NCI-H526 treated with DMSO at 0.1 percent for 48 hours (cell line): ENCODE measurements around the gene NAXD.
"Not testable (repeated sequence)": the region's sequence is repeated elsewhere in the genome, so short reads cannot be mapped to it uniquely, and the experiment has no call there.

ENCODE experiments used
- DNase-seq: peaks from one replicate; lab custom pipeline; 2025; lab: John Stamatoyannopoulos, UW

NAXD gene

DNA sequence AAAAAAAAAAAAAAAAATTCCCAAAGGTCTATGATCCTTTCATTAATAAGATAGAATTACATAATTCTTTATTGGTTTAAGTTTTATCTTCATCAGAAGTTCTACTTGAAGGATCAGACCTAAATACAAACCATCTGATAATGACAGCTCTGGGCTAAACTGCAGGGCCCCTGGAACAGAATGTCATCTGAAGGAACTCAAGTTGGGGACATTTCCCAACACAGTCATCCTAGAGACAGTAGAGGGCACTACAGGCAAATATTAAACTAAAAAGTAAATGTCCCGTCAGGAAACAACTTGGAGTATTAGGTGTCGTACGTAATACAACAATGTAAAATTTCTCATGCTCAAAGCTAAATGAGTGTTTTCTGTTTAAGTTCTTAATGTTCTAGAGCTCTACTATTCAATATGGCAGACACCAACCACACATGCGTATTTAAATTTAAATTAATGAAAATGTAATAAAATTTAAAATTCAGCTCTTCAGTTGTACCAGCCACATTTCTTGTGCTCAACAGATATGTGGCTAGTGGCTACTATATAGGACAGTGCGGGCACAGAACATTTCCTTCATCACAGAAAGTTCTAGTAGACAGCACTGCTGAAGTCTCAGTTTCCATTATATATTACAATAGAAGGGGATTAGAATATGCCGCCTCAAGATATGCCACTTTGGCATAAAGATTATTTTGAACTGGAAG, 21.8 kb upstream of the NAXD start:
- DNase-seq: peak; percentile 48

DNA sequence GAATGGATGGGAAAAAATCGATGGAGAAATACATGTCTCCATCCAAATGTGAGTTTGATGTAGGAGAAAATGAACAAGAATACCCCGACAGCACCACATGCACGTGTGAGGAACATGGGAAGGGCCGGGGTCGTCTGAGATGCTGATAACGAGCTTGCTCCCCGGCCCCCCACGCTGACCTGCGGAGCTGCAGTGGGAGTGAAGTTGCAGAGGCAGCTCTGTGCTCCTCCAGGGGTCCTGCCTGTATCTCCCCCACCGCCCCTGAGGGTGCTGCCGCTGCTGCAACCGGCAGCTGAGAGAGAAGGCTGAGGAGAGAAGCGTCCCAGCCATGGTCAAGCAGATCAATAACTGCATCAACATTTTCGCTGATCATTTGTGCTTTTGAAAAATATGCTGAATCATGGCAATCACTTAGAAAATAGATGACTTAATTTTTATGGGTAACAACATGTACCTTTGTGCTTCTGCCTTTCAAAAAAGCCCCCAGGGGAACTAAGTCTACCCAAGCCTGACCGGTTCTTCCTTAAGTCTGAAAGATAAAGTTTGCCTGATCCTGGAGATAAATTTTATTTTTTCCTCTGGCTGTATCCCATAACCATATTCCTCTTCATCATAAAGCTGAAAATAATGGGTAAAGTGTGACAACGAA, 18.2 kb upstream of the NAXD start:
- DNase-seq: no peak

GRCh38 chr13:110600261-110600819, 15.0 kb upstream of the NAXD start:
- no peak for DNase-seq

DNA sequence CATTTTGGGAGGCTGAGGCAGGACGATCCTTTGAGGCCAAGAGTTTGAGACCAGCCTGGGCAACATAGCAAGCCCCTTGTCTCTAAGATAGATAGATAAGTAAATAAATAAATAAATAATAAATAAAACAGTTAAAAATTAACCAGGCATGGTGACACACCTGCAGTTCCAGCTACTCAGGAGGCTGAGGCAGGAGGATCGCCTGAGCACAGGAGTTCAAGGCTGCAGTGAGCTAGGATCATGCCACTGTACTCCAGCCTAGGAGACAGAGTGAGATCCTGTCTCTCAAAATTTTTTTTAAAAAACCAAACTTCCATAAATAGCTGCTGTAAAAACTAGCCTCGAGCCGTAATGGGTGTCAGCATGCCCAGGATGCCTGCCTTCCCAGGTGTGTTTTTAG, 14.4 kb upstream of the NAXD start:
- DNase-seq: no peak

- no peak for DNase-seq
Measured at GRCh38 chr13:110605132-110605531, 10.2 kb upstream of the NAXD start.

DNA sequence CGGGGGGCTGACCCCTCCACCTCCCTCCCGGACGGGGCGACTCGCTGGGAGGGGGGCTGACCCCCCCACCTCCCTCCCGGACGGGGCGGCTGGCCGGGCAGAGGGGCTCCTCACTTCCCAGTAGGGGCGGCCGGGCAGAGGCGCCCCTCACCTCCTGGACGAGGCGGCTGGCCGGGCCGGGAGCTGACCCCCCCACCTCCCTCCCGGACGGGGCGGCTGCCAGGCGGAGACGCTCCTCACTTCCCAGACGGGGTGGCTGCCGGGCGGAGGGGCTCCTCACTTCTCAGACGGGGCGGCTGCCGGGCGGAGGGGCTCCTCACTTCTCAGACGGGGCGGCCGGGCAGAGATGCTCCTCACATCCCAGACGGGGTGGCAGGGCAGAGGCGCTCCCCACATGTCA, 9.1 kb upstream of the NAXD start:
- not testable (repeated sequence) for DNase-seq

- no peak for DNase-seq
Measured at GRCh38 chr13:110607675-110608224, 7.6 kb upstream of the NAXD start.

DNA sequence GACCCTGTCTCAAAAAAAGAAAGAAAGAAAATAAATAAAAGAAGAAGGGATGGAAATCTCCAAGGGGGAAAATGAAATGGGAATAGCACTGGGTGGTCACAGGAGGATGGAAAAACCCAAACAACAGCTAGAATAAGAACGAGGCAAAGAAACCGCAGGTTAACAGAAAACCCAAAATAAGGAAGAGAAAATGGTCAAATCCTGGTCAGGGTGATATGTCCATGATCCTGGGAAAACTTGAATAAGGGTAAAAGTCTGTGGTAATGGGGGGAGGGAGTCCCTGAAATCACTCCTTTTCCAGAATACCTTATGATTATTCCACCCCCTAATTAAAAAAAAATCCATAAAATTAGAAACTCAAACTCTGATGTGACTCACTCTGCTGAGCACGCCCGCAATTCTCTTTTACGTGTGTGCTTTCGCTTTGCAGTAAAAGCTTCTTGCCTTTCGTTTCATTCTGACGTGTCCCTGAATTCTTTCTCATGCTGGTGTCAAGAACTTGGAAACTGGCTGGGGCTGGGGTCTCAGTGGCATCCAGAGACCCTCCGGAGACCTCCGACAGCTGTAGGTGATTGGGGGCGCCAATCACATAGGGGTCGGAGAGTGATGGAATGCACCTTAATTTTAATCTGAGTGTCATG, 4.3 kb upstream of the NAXD start:
- no peak for DNase-seq

DNA sequence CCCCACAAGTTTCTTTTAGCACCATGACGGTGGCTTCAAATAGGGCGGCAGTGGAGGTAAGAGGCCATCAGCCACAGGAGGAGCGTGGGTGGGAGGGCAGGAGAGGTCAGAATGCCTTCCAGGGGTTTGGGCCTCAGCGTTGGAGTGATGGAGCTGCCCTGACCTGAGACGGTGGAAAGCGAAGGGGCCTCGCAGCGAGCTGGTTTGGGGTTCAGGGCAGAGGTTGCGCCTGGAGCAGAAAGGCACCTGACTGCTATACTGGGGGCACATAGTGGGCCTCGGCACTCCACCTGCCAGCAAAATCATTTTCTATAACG, 382 bp upstream of the NAXD start:
- DNase-seq: no peak

GRCh38 chr13:110616103-110617101, 1.1 kb downstream of the NAXD start:
- DNase-seq: no peak

DNA sequence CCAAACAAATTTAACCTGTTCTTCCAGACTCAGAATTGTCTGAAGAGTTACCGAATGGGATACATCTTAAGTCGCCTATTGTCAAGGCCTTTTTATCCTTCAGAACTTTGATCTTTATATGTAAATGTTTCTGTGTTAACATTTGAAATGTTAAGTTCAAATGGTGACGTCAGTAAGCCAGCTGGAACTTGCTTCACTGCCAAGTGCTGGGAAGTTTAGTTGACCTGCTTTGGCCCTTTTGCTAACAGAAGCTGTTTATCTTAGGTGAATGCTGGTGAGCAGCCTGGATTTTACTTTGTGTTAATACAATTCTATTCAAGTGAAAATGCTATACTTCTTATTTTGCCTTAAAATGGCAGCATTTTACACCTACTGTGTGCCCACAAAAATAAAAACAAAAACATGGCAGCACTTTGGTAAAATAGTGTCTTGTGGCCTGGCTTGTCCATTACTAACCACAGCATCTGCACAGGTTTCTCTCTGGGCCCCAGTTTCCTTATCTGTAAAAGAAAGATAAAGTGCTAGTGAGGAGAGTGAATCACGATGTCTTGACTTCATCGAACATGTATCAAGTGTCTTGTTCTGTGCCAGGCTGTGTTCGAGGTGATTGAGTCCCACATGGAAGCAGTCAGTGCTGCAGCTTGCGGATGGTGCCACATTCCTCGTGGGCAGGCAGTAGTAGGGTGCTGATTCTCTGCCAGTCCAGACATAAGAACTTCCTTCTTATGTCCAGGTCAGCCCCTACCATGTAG, 2.2 kb downstream of the NAXD start:
- no peak for DNase-seq

DNA sequence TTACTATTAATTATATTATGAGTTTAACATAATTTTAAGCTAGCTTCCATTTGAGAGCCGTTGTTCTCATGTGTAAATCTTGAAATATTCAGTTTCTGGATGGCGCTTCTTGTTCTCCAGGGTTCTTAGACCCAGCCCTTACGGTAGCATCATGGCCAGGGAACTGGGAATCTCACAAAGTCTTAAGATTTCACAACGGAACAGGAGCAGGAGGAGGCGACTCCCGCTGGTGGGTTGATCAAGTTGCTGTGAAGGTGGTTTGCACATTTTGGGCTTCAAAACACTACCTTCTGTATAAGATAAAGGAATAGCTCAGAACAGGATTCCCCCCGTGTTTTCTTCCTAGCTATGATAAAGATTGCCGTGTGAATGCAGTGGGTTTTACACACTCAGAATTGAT, 2.8 kb downstream of the NAXD start:
- DNase-seq: no peak

DNA sequence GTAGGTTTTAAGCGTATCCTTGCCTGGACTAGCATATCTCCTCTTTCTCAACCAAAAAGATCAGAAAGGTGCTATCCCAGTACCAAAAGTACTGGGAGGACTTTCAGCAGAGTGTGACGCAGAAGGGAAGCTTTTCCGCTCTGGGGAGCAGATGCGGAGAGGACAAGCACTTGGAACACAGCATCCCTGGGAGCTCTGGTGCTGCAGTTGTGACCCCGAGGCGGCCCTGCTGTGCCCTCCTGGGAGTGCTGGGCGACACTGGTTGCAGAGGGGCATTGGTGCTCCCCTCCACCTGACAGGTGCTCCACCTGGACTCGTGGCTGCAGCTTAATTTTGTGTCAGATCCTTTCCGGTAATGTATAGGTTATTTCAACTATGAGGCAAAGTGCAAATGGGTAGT, 3.4 kb downstream of the NAXD start:
- DNase-seq: no peak

DNA sequence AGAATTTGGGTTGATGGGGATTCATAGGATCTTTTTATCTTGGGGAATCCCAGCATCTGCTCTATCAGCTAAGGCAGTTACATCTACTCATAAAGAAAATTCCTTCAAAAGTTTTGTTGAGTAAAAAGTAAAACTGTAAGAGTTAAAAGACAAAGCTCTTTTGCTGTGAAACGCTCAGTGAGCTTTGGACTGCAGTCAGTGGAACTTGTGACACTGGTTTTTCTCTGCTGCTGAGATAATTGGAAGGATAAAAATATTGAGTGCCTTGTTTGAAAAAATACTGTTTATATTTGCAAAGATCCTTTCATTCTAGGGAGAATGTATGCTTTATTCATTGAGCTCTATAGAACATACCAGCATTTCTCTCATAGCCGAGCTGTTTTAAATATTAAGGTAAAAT, 5.3 kb downstream of the NAXD start:
- no peak for DNase-seq

DNA sequence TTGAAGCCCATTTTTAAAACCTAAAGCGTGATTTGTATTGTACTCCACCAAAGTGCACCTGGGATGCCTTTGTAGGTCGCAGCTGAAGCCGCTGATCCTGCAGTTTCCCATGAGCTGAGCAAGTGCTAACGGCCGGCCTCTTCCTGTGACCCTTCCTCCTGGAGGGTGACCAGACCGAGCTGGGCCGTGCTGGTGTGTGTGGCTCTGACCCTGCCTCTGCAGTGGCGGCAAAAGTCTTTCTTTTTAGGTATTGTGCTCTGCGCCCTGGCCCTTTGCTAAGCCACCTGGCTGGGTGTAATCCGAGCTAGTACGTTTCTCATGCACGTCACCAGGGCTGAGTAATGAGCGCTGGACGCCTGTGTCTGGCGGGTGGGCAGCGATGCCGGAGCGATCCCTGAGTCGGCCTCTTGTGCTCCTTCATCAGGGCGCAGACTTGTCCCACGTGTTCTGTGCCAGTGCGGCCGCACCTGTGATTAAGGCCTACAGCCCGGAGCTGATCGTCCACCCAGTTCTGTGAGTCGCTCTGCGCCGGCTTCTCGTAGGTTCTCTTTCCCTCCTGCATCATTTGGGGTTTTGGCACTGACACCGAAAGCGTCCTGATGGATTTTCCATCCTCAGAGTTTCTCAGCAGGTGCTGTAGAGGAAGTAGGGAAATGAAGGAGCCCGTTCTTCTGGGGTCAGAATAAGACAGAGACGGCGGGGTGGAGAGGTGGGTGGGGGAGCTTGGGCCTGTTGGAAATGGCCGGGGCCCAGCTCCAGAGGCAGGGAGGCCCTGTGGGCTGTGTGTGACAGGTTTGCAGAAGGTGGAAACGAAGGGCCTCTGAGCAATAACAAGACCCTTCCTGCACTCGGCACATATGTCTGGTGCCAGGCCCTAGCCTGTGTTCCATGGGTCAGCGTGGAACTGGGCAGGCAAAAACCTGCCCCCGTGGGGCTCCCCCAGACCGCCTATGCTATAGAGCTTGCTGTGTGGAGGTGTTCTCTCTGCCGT, 9.7 kb downstream of the NAXD start:
- no peak for DNase-seq

DNA sequence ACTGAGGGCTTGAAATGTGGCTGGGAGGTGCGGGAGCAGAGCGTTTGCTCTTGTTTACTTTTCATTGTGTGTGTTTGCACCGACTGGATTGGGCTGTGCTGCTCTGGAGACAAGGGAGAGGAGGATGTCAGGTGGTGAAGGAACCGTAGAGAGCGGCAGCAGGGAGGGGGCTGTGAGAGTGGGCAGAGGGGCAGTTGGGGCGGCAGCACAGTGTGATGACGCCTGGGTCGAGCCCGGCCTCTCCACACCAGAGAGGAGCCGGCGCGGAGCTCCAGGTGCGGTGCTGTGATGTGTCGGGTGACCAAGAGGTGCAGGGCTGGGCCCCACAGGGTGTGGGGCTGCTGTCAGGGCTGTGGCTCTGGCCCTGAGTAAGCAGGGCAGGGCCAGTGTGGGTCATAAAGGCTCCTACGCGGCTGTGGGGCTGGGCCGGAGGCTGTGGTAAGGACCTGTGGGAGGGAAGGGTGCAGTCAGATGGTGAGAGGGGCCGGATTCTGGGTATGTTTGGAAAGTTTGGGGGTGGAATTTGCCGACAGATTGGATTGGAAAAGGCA, 10.5 kb downstream of the NAXD start:
- no peak for DNase-seq

- DNase-seq: no peak
Measured at GRCh38 chr13:110626521-110626920, 11.2 kb downstream of the NAXD start.

DNA sequence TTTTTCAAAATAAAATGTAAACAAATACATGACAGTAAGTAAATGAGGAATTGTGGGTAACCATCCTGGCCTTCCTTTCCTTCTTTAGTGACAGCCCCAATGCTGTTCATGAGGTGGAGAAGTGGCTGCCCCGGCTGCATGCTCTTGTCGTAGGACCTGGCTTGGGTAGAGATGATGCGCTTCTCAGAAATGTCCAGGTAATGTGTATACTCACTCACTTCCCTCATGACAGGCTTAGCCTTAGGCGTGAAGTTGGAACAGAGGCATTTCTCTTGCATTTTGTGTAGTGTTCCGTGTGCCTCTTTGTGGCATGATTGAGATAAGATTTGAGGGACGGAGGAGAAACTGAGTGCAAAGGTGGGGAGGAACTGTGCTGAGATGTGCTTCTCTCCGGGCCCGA, 12.0 kb downstream of the NAXD start:
- DNase-seq: no peak

DNA sequence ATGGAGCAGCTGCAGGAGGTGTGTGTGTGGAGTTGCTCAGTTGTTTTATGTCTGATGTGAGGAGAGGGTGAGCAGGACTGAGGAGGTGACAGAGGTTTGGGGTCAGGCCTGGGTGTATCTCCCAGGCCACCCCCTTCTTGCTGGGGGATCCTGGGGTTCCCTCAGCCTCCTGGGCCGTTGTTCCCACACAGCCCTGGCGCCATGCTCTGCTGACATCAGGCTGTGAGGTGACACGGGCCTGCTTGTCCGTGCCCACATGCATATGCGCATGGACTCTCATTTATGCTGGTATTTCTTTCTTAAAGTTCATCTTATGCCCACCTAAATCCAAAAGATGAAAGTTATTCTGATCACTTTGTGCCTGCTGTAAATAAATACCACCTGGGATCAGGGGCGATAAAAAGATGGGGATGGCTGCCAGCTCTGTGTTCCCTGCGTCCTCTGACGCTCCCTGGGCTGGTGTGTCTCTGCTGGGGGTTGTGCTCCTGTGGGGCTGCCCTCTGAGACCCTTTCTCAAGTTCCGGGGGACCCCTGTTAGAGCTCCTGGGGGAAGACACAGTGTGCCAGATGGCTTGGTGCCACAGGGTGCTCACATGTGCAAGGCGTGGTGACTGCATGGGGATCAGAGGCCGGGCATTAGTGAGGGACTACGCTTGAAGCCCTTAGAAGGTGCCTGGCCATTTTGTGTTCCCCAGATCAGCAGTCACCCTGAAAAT, 12.6 kb downstream of the NAXD start:
- DNase-seq: no peak
